ENCODE results near the gene LIN7B. TPM values are rescaled to one million over a fixed set of nuclear protein-coding genes. Genes with fewer than 3 reads are reported as not detected.
A peak's percentile ranks its signal among the peaks of the same experiment; 100 is the strongest.

The LIN7B gene
- total and polyA plus RNA-seq, 4 donors = 2.2 to 3.8 (median 2.8) TPM

GRCh38 chr19:49084206-49085019 is 29.8 kb upstream of the LIN7B start:
- H3K4me1 ChIP-seq (ENCODE audit: control insufficient read depth in 4 of 4, insufficient read depth in 4 of 4, low read length in 3 of 4) = peaks cover 11 to 26% (median 19%) of the 10 kb centered on the region in 4 donors
- H3K27ac ChIP-seq (ENCODE audit: low read depth in 1 of 2, low read length in 2 of 2) = peak overlapping the region; percentile 90
- peak overlapping the region; percentile 14 to 22 for H3K9ac ChIP-seq (ENCODE audit: low read depth in 1 of 2, low read length in 2 of 2)
- WGBS = 65% methylated on average over 26 of the region's 26 CpGs
- H3K36me3 ChIP-seq (ENCODE audit: control insufficient read depth in 4 of 4, insufficient read depth in 3 of 4, low read depth in 1 of 4, low read length in 3 of 4) = peaks cover 0 to 12% (median 6%) of the 10 kb centered on the region in 4 donors
- TF ChIP-seq RAD21 (IDR thresholded peaks at IDR 0.05) = no peak
- peak; percentile 14 for TF ChIP-seq TAF1 (conservative IDR thresholded peaks at IDR 0.05)
- TF ChIP-seq YY1 (IDR thresholded peaks at IDR 0.05) = no peak
- no peak for TF ChIP-seq ZBTB33 (IDR thresholded peaks at IDR 0.05)
- no peaks in the 10 kb centered on the region for H3K27me3 ChIP-seq (ENCODE audit: control insufficient read depth in 4 of 4, insufficient read depth in 4 of 4, low read length in 3 of 4)
- H3K4me3 ChIP-seq (ENCODE audit: low read depth in 1 of 3, low read length in 3 of 3) = peak overlapping the region in 2 of 3 donors; percentile 36 to 49
- H3K9me3 ChIP-seq (ENCODE audit: control insufficient read depth in 4 of 4, low read length in 3 of 4) = no peaks in the 10 kb centered on the region
- DNase-seq (ENCODE audit: low spot score) = no peak

- Histone ChIP-seq H3K4me1 (ENCODE audit: control insufficient read depth in 4 of 4, insufficient read depth in 4 of 4, low read length in 3 of 4) (peaks cover 11 to 26% (median 19%) of the 10 kb centered on the region in 4 donors), H3K36me3 (ENCODE audit: control insufficient read depth in 4 of 4, insufficient read depth in 3 of 4, low read depth in 1 of 4, low read length in 3 of 4) (peaks cover 2 to 16% (median 9%) of the 10 kb centered on the region in 4 donors), H3K9me3 (ENCODE audit: control insufficient read depth in 4 of 4, low read length in 3 of 4) (no peaks in the 10 kb centered on the region), H3K4me3 (ENCODE audit: low read depth in 1 of 3, low read length in 3 of 3) (peak within 1 kb of the TSS; percentile 85 to 97 (median 89)), H3K27me3 (ENCODE audit: control insufficient read depth in 4 of 4, insufficient read depth in 4 of 4, low read length in 3 of 4) (no peaks in the 10 kb centered on the region), H3K9ac (ENCODE audit: low read depth in 1 of 2, low read length in 2 of 2) (peak within 1 kb of the TSS; percentile 75 to 79), H3K27ac (ENCODE audit: low read depth in 1 of 2, low read length in 2 of 2) (peak within 1 kb of the TSS; percentile 90)
- under 1% methylated on average over 89 of the region's 89 CpGs for whole genome bisulfite sequencing
- peak; percentile 98 for DNase-seq (ENCODE audit: low spot score)
- peak; percentile 98 for TF ChIP-seq ZBTB33 (IDR thresholded peaks at IDR 0.05)
- no peak for TF ChIP-seq JUND (IDR thresholded peaks at IDR 0.05)
- TF ChIP-seq MAX (IDR thresholded peaks at IDR 0.05) = peak; percentile 75
- TF ChIP-seq TAF1 (conservative IDR thresholded peaks at IDR 0.05) = peak; percentile 22
- TF ChIP-seq CTCF (IDR thresholded peaks at IDR 0.05; ENCODE audit: low read depth, low read length, missing input control) = no peak
- no peak for TF ChIP-seq HNF4G (IDR thresholded peaks at IDR 0.05)
- peak; percentile 56 for TF ChIP-seq YY1 (IDR thresholded peaks at IDR 0.05)
- TF ChIP-seq FOXA2 (IDR thresholded peaks at IDR 0.05) = no peak
- peak; percentile 70 to 86 for TF ChIP-seq EGR1 (IDR thresholded peaks at IDR 0.05; ENCODE audit: low read depth in 2 of 2)
- TF ChIP-seq SP1 (IDR thresholded peaks at IDR 0.05) = peak; percentile 80
- peak; percentile 64 for TF ChIP-seq NR2F2 (IDR thresholded peaks at IDR 0.05)
- peak; percentile 30 for TF ChIP-seq ATF3 (IDR thresholded peaks at IDR 0.05)
- peak; percentile 61 for TF ChIP-seq REST (IDR thresholded peaks at IDR 0.05)
- TF ChIP-seq RXRA (IDR thresholded peaks at IDR 0.05) = peak; percentile 58 to 70
- TF ChIP-seq GABPA (IDR thresholded peaks at IDR 0.05 in 1 of 2, conservative IDR thresholded peaks at IDR 0.05 in 1 of 2) = peak in 1 of 2 donors; percentile 67
- peak in 1 of 2 donors; percentile 15 for TF ChIP-seq RAD21 (IDR thresholded peaks at IDR 0.05)
- TF ChIP-seq HNF4A (conservative IDR thresholded peaks at IDR 0.05) = peak in 1 of 2 donors; percentile 36
- peak; percentile 75 for TF ChIP-seq FOXA1 (IDR thresholded peaks at IDR 0.05)
Measured at GRCh38 chr19:49085020-49085867, 28.9 kb upstream of the LIN7B start, which contains the start of gene SNRNP70. Gene SNRNP70, plus strand, starts transcription at chr19:49085451. Its CDS starts 964 bp downstream, at chr19:49086415.

Measured in liver (tissue), 9 donors.